NCI-H526 treated with DMSO at 0.1 percent for 48 hours (cell line): Measurements from ENCODE around the gene SLC17A5.
"Not testable (repeated sequence)": the region's sequence is repeated elsewhere in the genome, so short reads cannot be mapped to it uniquely, and the experiment has no call there.

Source experiments
- DNase-seq: peaks from one replicate; lab custom pipeline; 2025; lab: John Stamatoyannopoulos, UW

The SLC17A5 gene

DNA sequence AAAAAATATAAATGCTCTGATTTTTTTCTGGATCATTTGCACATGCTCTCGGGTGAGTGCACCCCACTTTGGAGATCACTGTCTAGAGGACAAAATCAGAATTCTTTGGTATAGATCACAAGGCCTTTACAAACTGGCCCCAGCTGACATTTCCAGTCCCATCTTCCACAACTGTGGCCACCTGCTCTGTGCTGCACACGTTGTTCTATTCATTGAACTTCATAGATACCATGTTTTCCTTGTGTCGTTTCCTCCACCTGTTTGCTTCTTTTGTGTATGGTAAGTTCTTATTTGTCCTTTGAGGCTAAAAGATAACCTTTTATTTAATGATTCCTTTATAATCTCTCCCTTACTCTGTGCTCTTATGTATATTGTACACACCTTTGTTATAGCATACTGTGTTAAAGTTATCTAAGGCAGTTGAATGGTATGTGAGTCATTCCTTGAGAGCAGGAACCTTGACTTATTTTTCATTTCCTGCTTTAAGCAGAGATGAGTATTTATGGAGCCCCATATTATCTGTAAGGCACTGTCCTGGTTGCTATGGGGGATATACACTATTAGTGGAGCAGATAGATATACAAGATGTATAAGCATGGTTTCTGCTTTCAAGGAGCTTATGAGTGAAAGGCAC is 12.0 kb upstream of the SLC17A5 start:
- DNase-seq, result no peak

DNA sequence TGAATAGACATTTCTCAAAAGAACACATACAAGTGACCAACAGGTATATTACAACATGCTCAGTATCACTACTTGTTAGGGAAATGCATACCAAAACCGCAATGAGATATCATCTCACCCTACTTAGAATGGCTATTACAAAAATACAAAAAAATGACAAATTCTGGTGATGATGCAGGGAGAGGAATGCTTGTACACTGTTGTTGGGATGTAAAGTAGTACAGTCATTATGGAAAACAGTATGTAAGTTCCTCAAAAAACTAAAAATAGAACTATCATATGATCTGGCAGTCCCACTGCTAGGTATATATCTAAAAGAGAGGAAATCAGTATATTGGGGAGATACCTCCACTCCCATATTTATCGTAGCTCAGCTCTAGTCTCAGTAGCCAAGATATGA is 10.9 kb upstream of the SLC17A5 start:
- DNase-seq, result no peak

DNA sequence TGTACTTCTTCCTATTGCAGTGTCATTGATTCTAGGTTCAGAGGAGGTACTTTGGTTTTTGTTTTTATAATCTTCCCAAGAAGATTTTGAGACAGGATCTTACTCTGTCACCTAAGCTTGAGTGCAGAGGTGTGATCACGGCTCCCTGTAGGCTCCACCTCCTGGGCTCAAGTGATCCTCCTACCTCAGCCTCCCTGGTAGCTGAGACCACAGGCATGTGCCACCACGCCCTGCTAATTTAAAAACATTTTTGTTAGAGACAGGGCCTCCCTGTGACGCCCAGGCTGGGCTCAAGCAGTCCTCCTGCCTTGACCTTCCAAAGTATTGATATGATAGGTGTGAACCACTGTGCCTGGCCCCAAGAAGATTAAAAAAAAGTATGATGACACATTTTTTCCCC is 3.4 kb upstream of the SLC17A5 start:
- DNase-seq, result no peak

DNA sequence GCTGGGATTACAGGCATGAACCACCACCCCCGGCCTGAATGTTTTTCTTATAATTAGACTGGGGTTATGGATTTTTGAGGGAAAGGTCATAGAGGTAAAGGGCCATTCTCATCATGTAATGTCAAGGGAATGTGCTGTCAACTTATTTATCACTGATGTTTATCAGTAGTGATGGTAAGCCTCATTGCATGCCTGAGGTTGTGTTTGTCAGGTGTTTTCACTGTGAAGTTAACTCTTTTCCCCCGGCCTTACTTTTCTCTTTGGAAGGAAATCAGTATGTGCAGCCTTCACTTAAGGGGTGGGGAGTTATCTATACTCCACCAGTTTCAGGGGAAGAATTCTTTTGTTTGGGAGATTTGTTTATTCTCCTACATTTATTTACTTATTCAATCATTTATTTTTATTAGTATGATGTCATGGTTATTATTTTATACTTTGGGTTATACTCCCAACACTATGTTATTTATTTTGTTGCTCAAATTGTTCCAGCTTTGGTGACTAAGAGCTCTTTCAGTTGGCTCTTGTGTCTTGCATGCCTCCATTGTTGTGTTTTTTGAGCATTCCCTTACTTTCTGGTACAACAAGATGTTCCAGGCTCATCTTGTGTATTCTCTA is 2.8 kb upstream of the SLC17A5 start:
- DNase-seq, result no peak

- no peak for DNase-seq
These were observed 1.6 kb upstream of the SLC17A5 start for GRCh38 chr6:73655341-73655917.

GRCh38 chr6:73652637-73653570 is 888 bp downstream of the SLC17A5 start:
- peak; percentile 53 for DNase-seq

- no peak for DNase-seq
These were observed 4.0 kb downstream of the SLC17A5 start for GRCh38 chr6:73649783-73650182.

DNA sequence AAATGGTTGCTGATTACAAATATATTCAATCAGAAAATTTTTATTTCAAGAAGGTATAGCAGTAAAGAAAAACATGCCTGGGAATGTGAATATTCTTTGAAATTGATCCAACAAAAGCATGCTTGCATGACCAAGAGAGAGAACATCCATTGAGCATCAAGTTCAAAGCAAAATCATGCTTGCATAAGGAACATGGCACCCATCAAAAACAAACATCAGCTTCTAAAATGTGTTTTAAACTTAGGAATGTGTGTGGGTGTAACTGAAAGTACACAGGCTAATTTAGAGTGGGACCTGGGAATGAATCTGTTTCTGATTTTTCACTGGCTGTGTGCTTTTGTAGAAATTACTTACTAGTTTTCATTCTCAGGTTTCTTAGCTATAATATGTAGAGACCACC is 5.6 kb downstream of the SLC17A5 start:
- DNase-seq, result no peak

- no peak for DNase-seq
These were observed 8.7 kb downstream of the SLC17A5 start for GRCh38 chr6:73644941-73645591.

GRCh38 chr6:73644030-73644429 is 9.8 kb downstream of the SLC17A5 start:
- no peak for DNase-seq

DNA sequence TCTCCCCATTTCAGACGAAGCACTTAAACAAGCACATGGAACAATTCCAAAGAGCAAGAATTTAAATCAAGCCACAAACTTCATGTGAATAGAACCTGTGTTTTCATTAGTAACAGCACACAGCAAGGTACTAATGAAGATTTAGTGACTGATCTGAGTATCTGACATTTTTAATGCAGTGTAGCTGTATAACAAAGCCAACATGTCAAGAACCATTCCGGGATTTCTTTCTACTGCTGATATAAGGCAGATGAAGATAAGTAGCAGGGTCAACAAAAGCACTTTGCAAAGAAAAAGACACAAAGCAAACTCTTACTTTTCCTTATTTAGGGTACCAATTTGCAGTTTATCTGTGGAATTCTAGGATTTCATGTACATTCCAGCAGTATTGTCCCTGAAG is 11.3 kb downstream of the SLC17A5 start:
- DNase-seq, result no peak

GRCh38 chr6:73640179-73640750 is 13.5 kb downstream of the SLC17A5 start:
- no peak for DNase-seq

DNA sequence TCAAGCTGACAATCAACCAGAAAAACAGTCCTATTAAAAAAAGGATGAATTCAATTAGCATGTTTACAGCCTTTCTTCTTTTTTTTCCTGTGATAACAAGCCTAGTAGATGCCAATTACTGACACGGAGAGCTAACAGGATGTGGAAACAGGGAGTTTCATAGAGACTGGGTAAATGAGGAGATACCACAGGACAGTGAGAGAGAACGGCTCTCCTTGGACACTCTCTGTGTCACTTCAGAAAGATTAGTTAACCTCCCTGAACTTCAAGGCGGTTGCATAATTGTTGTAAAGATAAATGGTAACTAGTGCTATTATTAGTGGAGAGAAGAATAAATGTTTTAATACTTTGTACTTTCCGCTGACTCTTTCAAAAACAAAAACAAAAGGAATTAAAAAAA is 14.8 kb downstream of the SLC17A5 start:
- no peak for DNase-seq

GRCh38 chr6:73637404-73637803 is 16.4 kb downstream of the SLC17A5 start:
- no peak for DNase-seq

GRCh38 chr6:73636048-73636447 is 17.7 kb downstream of the SLC17A5 start:
- DNase-seq, result no peak

GRCh38 chr6:73632346-73632745 is 21.4 kb downstream of the SLC17A5 start:
- no peak for DNase-seq

GRCh38 chr6:73631849-73632248 is 21.9 kb downstream of the SLC17A5 start:
- DNase-seq, result no peak

- no peak for DNase-seq
These were observed 23.4 kb downstream of the SLC17A5 start for GRCh38 chr6:73630401-73630800.

DNA sequence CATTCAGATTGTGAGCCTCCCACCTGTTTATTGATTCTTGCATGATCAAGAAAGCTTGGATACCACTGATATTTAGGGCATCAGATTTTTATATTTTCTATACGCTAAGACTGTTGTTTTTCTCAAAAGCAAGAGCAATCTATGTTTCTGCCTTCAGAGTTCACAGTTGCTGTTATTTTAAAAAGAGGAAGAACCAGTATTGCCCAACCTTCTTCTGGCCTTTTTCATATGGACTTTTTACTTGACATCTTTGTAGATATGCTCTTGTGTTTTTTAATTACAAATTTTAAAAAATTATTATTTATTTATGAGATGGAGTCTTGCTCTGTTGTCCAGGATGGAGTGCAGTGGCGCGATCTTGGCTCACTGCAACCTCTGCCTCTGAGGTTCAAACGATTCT is 28.9 kb downstream of the SLC17A5 start:
- DNase-seq, result no peak

GRCh38 chr6:73623480-73623879 is 30.3 kb downstream of the SLC17A5 start:
- not testable (repeated sequence) for DNase-seq

DNA sequence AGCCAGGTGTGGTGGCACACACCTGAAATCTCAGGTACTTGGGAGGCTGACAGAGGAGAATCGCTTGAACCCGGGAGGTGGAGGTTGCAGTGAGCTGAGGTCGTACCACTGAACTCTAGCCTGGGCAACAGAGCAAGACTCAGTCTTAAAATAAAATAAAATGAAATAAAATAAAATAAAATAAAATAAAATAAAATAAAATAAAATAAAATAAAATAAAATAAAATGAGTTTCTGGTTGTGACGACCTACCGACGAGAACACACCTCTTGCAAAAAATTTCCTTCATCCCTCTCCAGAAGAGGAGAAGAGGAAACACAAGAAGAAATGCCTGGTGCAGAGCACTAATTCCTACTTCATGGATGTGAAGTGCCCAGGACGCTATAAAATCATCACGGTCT is 35.7 kb downstream of the SLC17A5 start:
- DNase-seq, result not testable (repeated sequence)

DNA sequence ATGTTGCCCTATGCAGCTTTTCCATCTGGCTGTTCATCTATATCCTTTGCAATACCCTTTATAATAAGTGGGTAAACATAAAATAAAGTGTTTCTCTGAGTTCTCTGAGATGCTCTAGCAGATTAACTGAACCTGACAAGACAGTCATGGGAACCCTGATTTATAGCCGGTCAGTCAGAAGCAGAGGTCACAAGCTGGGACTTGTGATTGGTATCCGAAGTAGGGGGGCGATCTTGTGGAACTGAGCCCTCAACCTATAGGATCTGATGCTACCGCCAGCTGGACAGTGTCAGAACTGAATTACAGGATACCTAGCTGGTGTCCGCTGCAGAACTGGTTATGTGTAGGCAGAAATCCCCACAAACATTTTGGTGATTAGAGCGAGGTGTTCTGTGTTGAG is 39.0 kb downstream of the SLC17A5 start:
- DNase-seq, result no peak
